Osteoblast (primary cell): ENCODE measurements around the gene CPN1. TPM values are rescaled to one million over a fixed set of nuclear protein-coding genes. Genes with fewer than 3 reads are reported as not detected.

Experiments
- DNase-seq: peaks from one replicate; pipeline ENCODE4 v3.0.0; 2011; ENCODE audit warnings: low spot score, mixed read lengths; ENCODE audit not compliant: insufficient read length; ENCODE audit errors: missing footprints
- H2AFZ ChIP-seq: 2 replicates; pipeline ENCODE4 v1.6.0; 2011; ENCODE audit warnings: mild to moderate bottlenecking, low read length
- H3K27ac ChIP-seq: 2 replicates; pipeline ENCODE4 v1.5.1; 2011; ENCODE audit warnings: mild to moderate bottlenecking, low read depth, low read length, moderate library complexity
- H3K27me3 ChIP-seq: 2 replicates; pipeline ENCODE4 v1.6.0; 2012; ENCODE audit warnings: mild to moderate bottlenecking, control low read depth, inconsistent platforms, low read length, moderate library complexity; ENCODE audit not compliant: insufficient read depth
- H3K36me3 ChIP-seq: 2 replicates; pipeline ENCODE4 v1.5.1; 2011; ENCODE audit warnings: mild to moderate bottlenecking, low read length, control low read depth, moderate library complexity; ENCODE audit not compliant: insufficient read depth
- H3K4me1 ChIP-seq: 2 replicates; pipeline ENCODE4 v1.5.1; 2011; ENCODE audit warnings: mild to moderate bottlenecking, low read length, control low read depth, moderate library complexity; ENCODE audit not compliant: insufficient read depth
- H3K4me2 ChIP-seq: 2 replicates; pipeline ENCODE4 v1.6.0; 2011; ENCODE audit warnings: mild to moderate bottlenecking, low read length; ENCODE audit not compliant: insufficient read depth
- H3K4me3 ChIP-seq: fragments of 200-600 bp; sonication (generic); 3 replicates; pipeline ENCODE4 v1.5.1; 2012; ENCODE audit warnings: mild to moderate bottlenecking, low read length, inconsistent platforms; ENCODE audit not compliant: insufficient read depth
- H3K79me2 ChIP-seq: 2 replicates; pipeline ENCODE4 v1.6.0; 2012; ENCODE audit warnings: mild to moderate bottlenecking, low read length, control low read depth, inconsistent platforms; ENCODE audit not compliant: insufficient read depth
- H3K9me3 ChIP-seq: 2 replicates; pipeline ENCODE4 v1.5.1; 2011; ENCODE audit warnings: low read depth, low read length, control low read depth
- H4K20me1 ChIP-seq: 2 replicates; pipeline ENCODE4 v1.6.0; 2012; ENCODE audit warnings: mild to moderate bottlenecking, low read length, control low read depth; ENCODE audit not compliant: insufficient read depth
- CTCF ChIP-seq: IDR thresholded peaks from 2 replicates; pipeline ENCODE4 v1.5.1; 2011; ENCODE audit warnings: mild to moderate bottlenecking, low read depth, low read length, moderate library complexity; ENCODE audit errors: extremely low read depth
- total RNA-seq: library from RNA; depleted of rRNA; stranded (reverse); fragments of >200 nt; gene quantifications from 2 replicates; pipeline ENCODE4 v1.2.3, GENCODE V29; 2012

The CPN1 gene
- total RNA-seq, 1 donor, result not detected

GRCh38 chr10:100076750-100077149, 4.9 kb downstream of the CPN1 start:
- H3K79me2 ChIP-seq, result no peaks in the 10 kb centered on the region
- TF ChIP-seq CTCF, result no peak
- no peak overlapping the region for H3K4me3 ChIP-seq
- peaks cover 24% of the 10 kb centered on the region for H3K27me3 ChIP-seq
- no peaks in the 10 kb centered on the region for H4K20me1 ChIP-seq
- no peaks in the 10 kb centered on the region for H3K36me3 ChIP-seq
- DNase-seq, result no peak
- H3K4me1 ChIP-seq, result no peaks in the 10 kb centered on the region
- no peak overlapping the region for H3K4me2 ChIP-seq
- no peak overlapping the region for H2AFZ ChIP-seq
- H3K9me3 ChIP-seq, result no peaks in the 10 kb centered on the region
- H3K27ac ChIP-seq, result no peak overlapping the region

GRCh38 chr10:100075426-100076220, 6.0 kb downstream of the CPN1 start:
- no peak overlapping the region for H3K4me2 ChIP-seq
- no peaks in the 10 kb centered on the region for H4K20me1 ChIP-seq
- H3K79me2 ChIP-seq, result no peaks in the 10 kb centered on the region
- H3K4me3 ChIP-seq, result no peak overlapping the region
- no peaks in the 10 kb centered on the region for H3K9me3 ChIP-seq
- no peaks in the 10 kb centered on the region for H3K4me1 ChIP-seq
- no peak for TF ChIP-seq CTCF
- H3K27me3 ChIP-seq, result peaks cover 19% of the 10 kb centered on the region
- H2AFZ ChIP-seq, result no peak overlapping the region
- no peak for DNase-seq
- H3K27ac ChIP-seq, result no peak overlapping the region
- H3K36me3 ChIP-seq, result no peaks in the 10 kb centered on the region

GRCh38 chr10:100072514-100072913, 9.2 kb downstream of the CPN1 start:
- H3K27me3 ChIP-seq, result peaks cover 8% of the 10 kb centered on the region
- H3K4me3 ChIP-seq, result no peak overlapping the region
- no peak overlapping the region for H3K27ac ChIP-seq
- H2AFZ ChIP-seq, result no peak overlapping the region
- TF ChIP-seq CTCF, result no peak
- H3K79me2 ChIP-seq, result no peaks in the 10 kb centered on the region
- no peaks in the 10 kb centered on the region for H3K9me3 ChIP-seq
- no peak overlapping the region for H3K4me2 ChIP-seq
- H3K36me3 ChIP-seq, result no peaks in the 10 kb centered on the region
- no peaks in the 10 kb centered on the region for H4K20me1 ChIP-seq
- no peak for DNase-seq
- H3K4me1 ChIP-seq, result no peaks in the 10 kb centered on the region

GRCh38 chr10:100071529-100071928, 10.1 kb downstream of the CPN1 start:
- no peak overlapping the region for H3K4me2 ChIP-seq
- H3K4me1 ChIP-seq, result no peaks in the 10 kb centered on the region
- no peaks in the 10 kb centered on the region for H4K20me1 ChIP-seq
- no peaks in the 10 kb centered on the region for H3K79me2 ChIP-seq
- no peak overlapping the region for H2AFZ ChIP-seq
- no peak overlapping the region for H3K27ac ChIP-seq
- no peaks in the 10 kb centered on the region for H3K9me3 ChIP-seq
- no peak for DNase-seq
- H3K4me3 ChIP-seq, result no peak overlapping the region
- no peaks in the 10 kb centered on the region for H3K36me3 ChIP-seq
- H3K27me3 ChIP-seq, result peaks cover 8% of the 10 kb centered on the region
- no peak for TF ChIP-seq CTCF
